OCI-LY3 (cell line): ENCODE measurements around the gene DAGLA.

ENCODE experiments used
- H2AFZ ChIP-seq: fragments of 200-600, 300-600 bp; shearing (Covaris generic); 2 replicates; pipeline ENCODE4 v1.6.0; 2014; ENCODE audit warnings: antibody characterized with exemption, low read depth, low read length
- H3K27ac ChIP-seq: fragments of 200-600, 300-600 bp; sonication (generic); 2 replicates; pipeline ENCODE4 v1.5.1; 2014; ENCODE audit warnings: mild to moderate bottlenecking, low read length, moderate library complexity, mixed read lengths
- H3K27me3 ChIP-seq: fragments of 200-600, 300-600 bp; sonication (generic); 2 replicates; pipeline ENCODE4 v1.6.1; 2014; ENCODE audit warnings: low read depth, low read length, mixed read lengths
- H3K36me3 ChIP-seq: fragments of 200-600, 300-600 bp; sonication (generic); replicated peaks from 2 replicates; pipeline ENCODE3; 2014; ENCODE audit warnings: low read depth, low read length, mixed read lengths
- H3K4me1 ChIP-seq: fragments of 300-600, 200-600 bp; sonication (generic); 2 replicates; pipeline ENCODE4 v1.6.1; 2014; ENCODE audit warnings: low read length, mixed read lengths
- H3K4me2 ChIP-seq: fragments of 200-600, 300-600 bp; sonication (generic); 2 replicates; pipeline ENCODE4 v1.6.1; 2014; ENCODE audit warnings: low read length, mixed read lengths
- H3K4me3 ChIP-seq: fragments of 300-600, 200-600 bp; sonication (generic); 2 replicates; pipeline ENCODE4 v1.5.1; 2014; ENCODE audit warnings: antibody characterized with exemption, mild to moderate bottlenecking, low read length, moderate library complexity
- H3K79me2 ChIP-seq: fragments of 300-600, 200-600 bp; shearing (Covaris generic); 2 replicates; pipeline ENCODE4 v1.6.1; 2014; ENCODE audit warnings: mild to moderate bottlenecking, low read length, mixed read lengths
- H3K9ac ChIP-seq: fragments of 300-600, 200-600 bp; shearing (Covaris generic); 2 replicates; pipeline ENCODE4 v1.6.0; 2014; ENCODE audit warnings: mild to moderate bottlenecking, low read length, moderate library complexity
- H3K9me3 ChIP-seq: fragments of 200-600, 300-600 bp; shearing (Covaris generic); 2 replicates; pipeline ENCODE4 v1.6.1; 2014; ENCODE audit warnings: low read length, mixed read lengths; ENCODE audit not compliant: insufficient read depth
- H4K20me1 ChIP-seq: fragments of 200-600, 300-600 bp; sonication (generic); 2 replicates; pipeline ENCODE4 v1.6.1; 2016; ENCODE audit warnings: low read length, mixed read lengths; ENCODE audit not compliant: insufficient read depth
- EZH2phosphoT487 ChIP-seq: fragments of 200-600 bp; shearing (Covaris generic); IDR thresholded peaks from 2 replicates; pipeline ENCODE4 v1.6.1; 2018; ENCODE audit warnings: antibody characterized with exemption, mixed run types, low read depth
- TF ChIP-seq, protein P1 (sequence below): fragments of 200-600, 300-600 bp; sonication (generic); IDR thresholded peaks from 2 replicates; pipeline ENCODE4 v1.5.1; 2014; ENCODE audit warnings: antibody characterized with exemption, low read length, low read depth

The DAGLA gene

DNA sequence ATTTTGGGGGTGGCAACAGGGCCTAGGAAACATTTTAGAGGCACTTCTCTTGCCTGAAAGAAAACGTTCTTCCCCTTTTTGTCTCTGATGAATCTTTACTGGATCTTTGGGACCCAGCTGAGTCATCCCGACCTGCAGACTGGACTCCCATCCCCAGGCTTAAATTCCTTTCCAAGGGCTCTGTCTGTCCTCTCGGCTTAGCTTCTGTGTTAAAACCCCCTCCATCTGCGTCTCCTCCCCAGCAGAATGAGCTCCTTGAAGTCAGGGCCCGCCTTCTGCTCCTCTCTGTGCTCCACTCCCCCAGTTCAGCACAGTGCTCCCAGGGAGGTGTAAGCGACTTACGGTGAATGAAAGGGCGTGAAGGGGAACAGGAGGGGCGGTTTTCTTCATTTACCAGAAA, 895 bp upstream of the DAGLA start:
- TF ChIP-seq EZH2phosphoT487, result no peak
- TF ChIP-seq, protein P1, sequence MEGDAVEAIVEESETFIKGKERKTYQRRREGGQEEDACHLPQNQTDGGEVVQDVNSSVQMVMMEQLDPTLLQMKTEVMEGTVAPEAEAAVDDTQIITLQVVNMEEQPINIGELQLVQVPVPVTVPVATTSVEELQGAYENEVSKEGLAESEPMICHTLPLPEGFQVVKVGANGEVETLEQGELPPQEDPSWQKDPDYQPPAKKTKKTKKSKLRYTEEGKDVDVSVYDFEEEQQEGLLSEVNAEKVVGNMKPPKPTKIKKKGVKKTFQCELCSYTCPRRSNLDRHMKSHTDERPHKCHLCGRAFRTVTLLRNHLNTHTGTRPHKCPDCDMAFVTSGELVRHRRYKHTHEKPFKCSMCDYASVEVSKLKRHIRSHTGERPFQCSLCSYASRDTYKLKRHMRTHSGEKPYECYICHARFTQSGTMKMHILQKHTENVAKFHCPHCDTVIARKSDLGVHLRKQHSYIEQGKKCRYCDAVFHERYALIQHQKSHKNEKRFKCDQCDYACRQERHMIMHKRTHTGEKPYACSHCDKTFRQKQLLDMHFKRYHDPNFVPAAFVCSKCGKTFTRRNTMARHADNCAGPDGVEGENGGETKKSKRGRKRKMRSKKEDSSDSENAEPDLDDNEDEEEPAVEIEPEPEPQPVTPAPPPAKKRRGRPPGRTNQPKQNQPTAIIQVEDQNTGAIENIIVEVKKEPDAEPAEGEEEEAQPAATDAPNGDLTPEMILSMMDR, result no peak
- Histone ChIP-seq H3K4me2 (no peak overlapping the region), H3K27me3 (peaks cover 64% of the 10 kb centered on the region), H3K4me1 (no peaks in the 10 kb centered on the region), H2AFZ (no peak overlapping the region), H4K20me1 (no peaks in the 10 kb centered on the region), H3K4me3 (no peak overlapping the region), H3K9me3 (no peaks in the 10 kb centered on the region), H3K36me3 (no peaks in the 10 kb centered on the region), H3K79me2 (no peaks in the 10 kb centered on the region), H3K9ac (no peak overlapping the region), H3K27ac (no peak overlapping the region)

DNA sequence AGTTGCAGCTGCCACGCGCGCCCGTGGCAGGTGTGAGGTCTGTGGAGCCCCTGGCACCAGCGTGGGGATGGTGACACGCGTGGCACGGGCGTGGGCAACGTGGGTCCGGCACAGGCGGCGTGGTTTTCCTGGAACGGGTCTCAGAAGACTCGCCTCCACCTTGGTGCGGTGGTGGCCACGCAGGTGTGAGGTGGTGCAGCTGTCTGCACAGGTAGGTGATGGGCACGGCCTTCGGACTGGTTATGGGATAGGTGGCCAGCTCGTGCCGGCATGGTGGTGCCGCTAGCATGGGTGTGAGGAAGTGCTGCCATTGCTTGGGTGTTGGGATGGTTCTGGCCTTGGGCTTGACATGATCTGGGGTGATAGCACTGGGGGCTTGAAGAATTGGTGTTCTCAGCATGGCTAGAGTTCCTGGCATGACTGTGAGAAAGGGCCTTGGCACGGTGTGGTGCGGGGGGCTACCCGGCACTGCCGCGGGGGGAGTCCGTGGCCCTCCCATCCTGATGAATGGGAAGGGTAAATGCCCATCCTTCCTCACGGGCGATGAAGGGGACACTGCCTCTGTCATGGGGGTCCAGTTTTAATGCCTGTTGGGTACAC, 531 bp downstream of the DAGLA start:
- H3K27ac ChIP-seq, result no peak overlapping the region
- TF ChIP-seq EZH2phosphoT487, result no peak
- TF ChIP-seq, protein P1, result no peak
- peaks cover 64% of the 10 kb centered on the region for H3K27me3 ChIP-seq
- no peaks in the 10 kb centered on the region for H3K9me3 ChIP-seq
- H3K79me2 ChIP-seq, result no peaks in the 10 kb centered on the region
- H4K20me1 ChIP-seq, result no peaks in the 10 kb centered on the region
- H3K4me1 ChIP-seq, result no peaks in the 10 kb centered on the region
- no peak overlapping the region for H3K4me2 ChIP-seq
- no peaks in the 10 kb centered on the region for H3K36me3 ChIP-seq
- no peak overlapping the region for H3K4me3 ChIP-seq
- no peak overlapping the region for H2AFZ ChIP-seq
- no peak overlapping the region for H3K9ac ChIP-seq

DNA sequence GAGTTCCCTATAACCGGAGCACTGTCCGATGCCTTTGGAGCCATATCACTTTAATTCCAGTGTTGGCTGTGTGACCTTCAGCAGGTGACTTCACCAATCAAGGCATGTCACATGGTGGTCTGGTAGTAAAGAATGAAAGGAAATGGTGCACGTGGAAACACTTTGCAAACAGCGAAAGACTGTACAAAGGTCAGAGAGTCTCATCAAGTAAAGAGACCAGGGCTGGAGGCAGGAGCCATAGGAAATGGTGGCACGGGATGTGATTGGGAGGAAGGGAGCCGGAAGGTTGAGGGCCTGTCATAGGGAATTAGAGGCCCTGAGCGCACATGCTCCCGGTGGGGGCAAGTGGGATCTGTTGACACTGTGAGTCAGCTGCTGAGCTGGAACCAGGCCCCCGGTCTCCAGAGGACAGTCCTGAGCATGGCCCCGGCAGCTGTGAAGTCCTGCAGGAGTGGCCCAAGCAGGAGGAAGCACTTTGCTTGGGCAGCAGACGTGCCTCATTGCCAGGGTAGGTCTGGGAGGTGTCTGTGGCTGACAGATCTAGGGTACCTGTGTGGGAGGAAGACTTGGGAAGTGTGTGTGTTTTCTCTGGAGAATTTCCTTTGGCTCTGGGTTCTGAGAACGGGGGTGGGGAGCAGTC, 2.0 kb downstream of the DAGLA start:
- no peak for TF ChIP-seq EZH2phosphoT487
- TF ChIP-seq, protein P1, result no peak
- Histone ChIP-seq H3K27me3 (peaks cover 55% of the 10 kb centered on the region), H3K4me1 (no peaks in the 10 kb centered on the region), H3K4me2 (no peak overlapping the region), H3K36me3 (no peaks in the 10 kb centered on the region), H3K79me2 (no peaks in the 10 kb centered on the region), H3K9ac (no peak overlapping the region), H3K9me3 (no peaks in the 10 kb centered on the region), H4K20me1 (no peaks in the 10 kb centered on the region), H2AFZ (no peak overlapping the region), H3K27ac (no peak overlapping the region), H3K4me3 (no peak overlapping the region)

DNA sequence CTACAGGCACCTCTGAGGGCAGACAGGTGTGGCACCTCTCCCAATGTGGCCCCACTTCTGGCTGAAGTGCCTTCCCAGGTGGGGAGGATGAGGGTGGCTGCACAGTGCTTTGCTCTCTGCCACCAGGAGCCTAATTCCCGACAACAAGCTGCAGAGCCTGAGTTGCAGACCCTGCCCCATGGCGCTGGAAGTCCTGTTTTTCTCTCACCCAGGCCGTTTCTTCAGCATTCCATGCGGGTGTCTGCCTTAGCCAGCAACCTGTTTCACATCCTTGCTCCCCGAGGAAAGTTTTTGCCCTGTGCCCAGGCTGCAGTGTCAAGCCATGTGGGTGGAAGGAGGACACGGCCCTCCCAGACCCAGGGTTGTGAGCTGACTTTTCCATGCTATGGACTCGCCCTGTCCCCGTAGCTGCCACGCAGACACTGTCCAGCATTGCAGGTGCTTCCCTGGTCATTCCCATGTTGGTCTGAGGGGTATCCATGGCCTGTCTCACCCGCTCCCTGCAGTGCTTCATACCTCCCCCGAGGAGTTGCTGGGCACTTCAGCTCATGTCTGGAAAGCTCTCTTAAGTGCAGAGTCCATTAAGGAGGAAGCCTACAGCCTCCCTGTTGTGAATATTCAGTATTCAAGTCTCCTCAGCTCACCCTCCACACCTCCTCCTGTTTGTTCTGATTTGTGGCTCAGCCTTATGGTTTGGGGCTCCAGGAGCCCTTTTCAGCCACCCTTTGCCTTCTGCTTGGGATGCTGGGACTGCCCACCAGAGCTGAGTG, 2.9 kb downstream of the DAGLA start:
- no peak overlapping the region for H3K4me3 ChIP-seq
- no peaks in the 10 kb centered on the region for H4K20me1 ChIP-seq
- H3K36me3 ChIP-seq, result no peaks in the 10 kb centered on the region
- no peak overlapping the region for H2AFZ ChIP-seq
- no peak overlapping the region for H3K4me2 ChIP-seq
- no peaks in the 10 kb centered on the region for H3K9me3 ChIP-seq
- no peak overlapping the region for H3K9ac ChIP-seq
- H3K79me2 ChIP-seq, result no peaks in the 10 kb centered on the region
- H3K4me1 ChIP-seq, result no peaks in the 10 kb centered on the region
- peaks cover 58% of the 10 kb centered on the region for H3K27me3 ChIP-seq
- no peak overlapping the region for H3K27ac ChIP-seq
- TF ChIP-seq, protein P1, result no peak
